Measurements from ENCODE around the gene TTLL11. TPM values are rescaled to one million over a fixed set of nuclear protein-coding genes. Genes with fewer than 3 reads are reported as not detected.

TTLL11 gene
- total RNA-seq, 2 donors from 2014 or later, result 11.7 to 11.9 TPM

DNA sequence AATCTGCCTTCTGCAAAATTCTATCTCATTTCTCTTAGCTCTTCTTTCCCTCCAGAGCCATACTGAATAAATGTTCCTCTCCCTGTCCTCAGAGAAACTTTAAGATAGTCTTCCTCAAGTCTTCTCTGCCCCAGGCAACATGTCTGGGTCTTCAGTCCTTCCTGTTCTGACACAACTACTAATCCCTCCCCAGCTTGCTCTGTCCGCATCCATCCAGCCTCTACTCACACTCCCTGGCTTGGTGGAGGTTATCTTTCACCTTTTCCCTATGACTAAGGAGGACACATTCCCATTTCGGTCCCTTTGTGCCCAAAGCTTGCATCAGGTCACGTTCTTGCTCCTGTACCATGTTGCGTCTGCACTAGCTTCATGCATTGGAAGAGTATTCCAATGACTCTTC is 143.3 kb downstream of the TTLL11 start:
- Histone ChIP-seq H3K36me3 (no peaks in the 10 kb centered on the region), H3K27me3 (replicated peaks; ENCODE audit: insufficient read depth) (no peaks in the 10 kb centered on the region), H3K9me3 (no peaks in the 10 kb centered on the region), H3K4me1 (replicated peaks) (no peaks in the 10 kb centered on the region), H3K27ac (no peak overlapping the region), H3K4me3 (no peak overlapping the region)
- 99% methylated on average over 4 of the region's 4 CpGs for WGBS
- intact Hi-C loops (cut with DNase I), result no loop called here
- TF ChIP-seq, protein P1, sequence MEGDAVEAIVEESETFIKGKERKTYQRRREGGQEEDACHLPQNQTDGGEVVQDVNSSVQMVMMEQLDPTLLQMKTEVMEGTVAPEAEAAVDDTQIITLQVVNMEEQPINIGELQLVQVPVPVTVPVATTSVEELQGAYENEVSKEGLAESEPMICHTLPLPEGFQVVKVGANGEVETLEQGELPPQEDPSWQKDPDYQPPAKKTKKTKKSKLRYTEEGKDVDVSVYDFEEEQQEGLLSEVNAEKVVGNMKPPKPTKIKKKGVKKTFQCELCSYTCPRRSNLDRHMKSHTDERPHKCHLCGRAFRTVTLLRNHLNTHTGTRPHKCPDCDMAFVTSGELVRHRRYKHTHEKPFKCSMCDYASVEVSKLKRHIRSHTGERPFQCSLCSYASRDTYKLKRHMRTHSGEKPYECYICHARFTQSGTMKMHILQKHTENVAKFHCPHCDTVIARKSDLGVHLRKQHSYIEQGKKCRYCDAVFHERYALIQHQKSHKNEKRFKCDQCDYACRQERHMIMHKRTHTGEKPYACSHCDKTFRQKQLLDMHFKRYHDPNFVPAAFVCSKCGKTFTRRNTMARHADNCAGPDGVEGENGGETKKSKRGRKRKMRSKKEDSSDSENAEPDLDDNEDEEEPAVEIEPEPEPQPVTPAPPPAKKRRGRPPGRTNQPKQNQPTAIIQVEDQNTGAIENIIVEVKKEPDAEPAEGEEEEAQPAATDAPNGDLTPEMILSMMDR (IDR thresholded peaks at IDR 0.05), result no peak
- no peak for TF ChIP-seq POLR2AphosphoS5 (IDR thresholded peaks at IDR 0.05)
- no peak for TF ChIP-seq POLR2A (IDR thresholded peaks at IDR 0.05)
- no peak for DNase-seq (ENCODE audit: low spot score)

DNA sequence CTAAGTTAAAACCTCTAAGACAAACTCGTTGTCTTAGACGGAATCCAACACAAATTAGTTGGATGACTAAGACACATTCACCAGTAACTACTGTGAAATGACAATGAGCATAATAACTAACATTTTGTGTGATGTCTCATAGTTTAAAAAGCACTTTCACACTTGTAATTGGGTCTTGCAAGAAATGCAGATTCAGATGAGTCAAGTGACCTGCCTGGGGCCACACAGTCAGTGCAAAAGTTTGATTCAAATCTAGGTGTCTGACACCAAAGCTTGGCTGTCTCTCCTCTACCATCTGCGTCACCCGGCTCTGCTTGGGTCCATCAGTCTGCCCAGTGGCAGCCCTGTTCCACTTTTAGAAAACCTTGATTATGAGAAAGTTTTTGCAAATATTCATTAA is 143.7 kb downstream of the TTLL11 start:
- Histone ChIP-seq H3K4me1 (replicated peaks) (no peaks in the 10 kb centered on the region), H3K4me3 (no peak overlapping the region), H3K36me3 (no peaks in the 10 kb centered on the region), H3K9me3 (no peaks in the 10 kb centered on the region), H3K27me3 (replicated peaks; ENCODE audit: insufficient read depth) (no peaks in the 10 kb centered on the region), H3K27ac (no peak overlapping the region)
- no peak for TF ChIP-seq POLR2A (IDR thresholded peaks at IDR 0.05)
- TF ChIP-seq POLR2AphosphoS5 (IDR thresholded peaks at IDR 0.05), result no peak
- TF ChIP-seq, protein P1 (IDR thresholded peaks at IDR 0.05), result no peak
- 86% methylated on average over 4 of the region's 4 CpGs for WGBS
- no peak for DNase-seq (ENCODE audit: low spot score)
- intact Hi-C loops (cut with DNase I), result no loop called here

DNA sequence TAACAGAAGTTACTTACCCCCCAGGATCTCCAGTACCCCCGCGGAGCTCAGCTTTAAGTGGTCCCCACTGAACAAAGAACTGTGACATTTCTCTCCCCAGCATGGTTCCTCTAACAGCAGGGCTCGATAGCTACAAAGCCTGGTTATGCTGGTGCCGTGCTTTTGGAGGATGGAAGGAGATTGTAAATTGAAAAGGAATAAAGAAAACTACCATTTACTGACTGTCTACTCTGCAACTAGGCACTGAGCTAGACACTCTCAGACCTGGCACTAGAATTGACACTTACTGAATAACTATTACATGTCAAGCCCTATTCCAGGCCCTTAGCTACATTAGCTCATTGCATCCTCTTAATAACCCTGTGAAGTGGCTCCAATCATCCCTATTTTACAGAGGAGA is 145.3 kb downstream of the TTLL11 start:
- Histone ChIP-seq H3K27me3 (replicated peaks; ENCODE audit: insufficient read depth) (no peaks in the 10 kb centered on the region), H3K4me3 (no peak overlapping the region), H3K9me3 (no peaks in the 10 kb centered on the region), H3K27ac (no peak overlapping the region), H3K36me3 (no peaks in the 10 kb centered on the region), H3K4me1 (replicated peaks) (no peaks in the 10 kb centered on the region)
- intact Hi-C loops (cut with DNase I), result no loop called here
- WGBS, result 65% methylated on average over 4 of the region's 4 CpGs
- TF ChIP-seq, protein P1 (IDR thresholded peaks at IDR 0.05), result no peak
- TF ChIP-seq POLR2AphosphoS5 (IDR thresholded peaks at IDR 0.05) (no peak), POLR2A (IDR thresholded peaks at IDR 0.05) (no peak)
- no peak for DNase-seq (ENCODE audit: low spot score)

DNA sequence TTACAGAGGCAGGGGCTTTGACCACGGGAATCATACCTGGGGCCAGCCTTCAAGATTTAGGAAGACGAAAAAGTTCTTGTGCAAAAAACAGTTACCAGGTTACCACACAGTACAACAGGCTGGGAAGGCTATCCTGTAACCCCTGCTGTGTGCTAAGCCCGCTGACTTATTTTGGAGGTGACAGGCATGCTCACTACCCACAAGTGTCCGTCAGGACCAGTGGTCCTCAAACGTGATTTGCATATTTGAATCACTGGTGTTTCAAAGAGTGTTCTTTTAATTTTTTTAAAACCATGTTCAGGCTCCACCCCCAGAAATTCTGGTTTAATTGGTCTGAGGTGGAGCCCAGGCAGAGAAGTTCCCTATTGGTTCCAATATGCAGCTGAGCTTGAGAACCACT is 146.6 kb downstream of the TTLL11 start:
- H3K27me3 ChIP-seq (replicated peaks; ENCODE audit: insufficient read depth), result no peaks in the 10 kb centered on the region
- intact Hi-C loops (cut with DNase I), result no loop called here
- H3K9me3 ChIP-seq, result no peaks in the 10 kb centered on the region
- H3K27ac ChIP-seq, result no peak overlapping the region
- WGBS, result 96% methylated on average over 5 of the region's 5 CpGs
- no peaks in the 10 kb centered on the region for H3K36me3 ChIP-seq
- DNase-seq (ENCODE audit: low spot score), result no peak
- TF ChIP-seq POLR2A (IDR thresholded peaks at IDR 0.05), result no peak
- TF ChIP-seq, protein P1 (IDR thresholded peaks at IDR 0.05), result no peak
- TF ChIP-seq POLR2AphosphoS5 (IDR thresholded peaks at IDR 0.05), result no peak
- no peaks in the 10 kb centered on the region for H3K4me1 ChIP-seq (replicated peaks)
- no peak overlapping the region for H3K4me3 ChIP-seq

DNA sequence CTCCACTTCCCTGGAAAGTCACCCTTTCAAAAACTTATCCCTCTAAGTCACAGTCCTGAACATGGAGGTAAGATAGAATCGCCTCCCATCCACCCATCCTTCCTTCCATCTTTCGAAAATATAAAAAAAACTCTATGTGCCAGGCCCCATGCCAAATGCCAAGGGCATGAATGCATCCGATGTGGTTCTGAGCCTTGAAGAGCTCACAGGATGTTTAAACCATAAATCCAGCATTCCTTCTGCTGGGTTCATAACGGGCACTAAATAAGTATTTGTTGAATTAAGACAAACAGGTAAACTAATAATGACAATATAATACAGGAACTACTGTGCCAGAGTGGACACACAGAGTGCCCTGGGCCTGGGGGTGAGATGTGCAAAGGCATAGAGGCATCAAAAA is 147.3 kb downstream of the TTLL11 start:
- WGBS, result 75% methylated on average over 4 of the region's 4 CpGs
- no peaks in the 10 kb centered on the region for H3K36me3 ChIP-seq
- TF ChIP-seq POLR2AphosphoS5 (IDR thresholded peaks at IDR 0.05), result no peak
- no peak for TF ChIP-seq POLR2A (IDR thresholded peaks at IDR 0.05)
- TF ChIP-seq, protein P1 (IDR thresholded peaks at IDR 0.05), result no peak
- no peaks in the 10 kb centered on the region for H3K4me1 ChIP-seq (replicated peaks)
- intact Hi-C loops (cut with DNase I), result no loop called here
- DNase-seq (ENCODE audit: low spot score), result no peak
- no peak overlapping the region for H3K27ac ChIP-seq
- H3K4me3 ChIP-seq, result no peak overlapping the region
- no peaks in the 10 kb centered on the region for H3K27me3 ChIP-seq (replicated peaks; ENCODE audit: insufficient read depth)
- no peaks in the 10 kb centered on the region for H3K9me3 ChIP-seq

All from prostate gland (tissue), 2 donors.